GM21515 (cell line): Measurements from ENCODE around the gene LRRC27.

Experiments
- ATAC-seq: cut with Tn5 transposase; IDR thresholded peaks from one replicate; pipeline ENCODE4 v1.9.1; 2021; ENCODE audit not compliant: unreplicated experiment

LRRC27 gene

DNA sequence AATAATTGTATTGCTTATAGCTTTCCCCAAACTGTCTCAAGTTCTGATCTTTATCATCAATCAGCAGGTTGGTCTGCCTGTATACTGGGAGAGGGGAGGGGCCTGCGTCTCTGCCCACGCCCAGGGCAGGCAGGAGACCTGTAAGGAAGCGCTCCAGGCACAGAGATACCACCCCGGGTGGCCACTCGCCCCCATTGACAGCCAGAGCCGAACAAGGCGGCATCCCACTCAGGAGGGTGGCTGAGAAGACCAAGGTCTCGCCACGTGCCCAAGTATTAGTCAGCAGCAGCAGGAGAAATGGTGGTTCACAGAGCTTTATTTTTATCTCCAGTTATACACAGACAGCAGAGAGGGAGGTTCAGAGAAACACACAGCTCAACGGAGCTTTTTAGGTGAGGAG, 31.4 kb upstream of the LRRC27 start:
- no peak for ATAC-seq

DNA sequence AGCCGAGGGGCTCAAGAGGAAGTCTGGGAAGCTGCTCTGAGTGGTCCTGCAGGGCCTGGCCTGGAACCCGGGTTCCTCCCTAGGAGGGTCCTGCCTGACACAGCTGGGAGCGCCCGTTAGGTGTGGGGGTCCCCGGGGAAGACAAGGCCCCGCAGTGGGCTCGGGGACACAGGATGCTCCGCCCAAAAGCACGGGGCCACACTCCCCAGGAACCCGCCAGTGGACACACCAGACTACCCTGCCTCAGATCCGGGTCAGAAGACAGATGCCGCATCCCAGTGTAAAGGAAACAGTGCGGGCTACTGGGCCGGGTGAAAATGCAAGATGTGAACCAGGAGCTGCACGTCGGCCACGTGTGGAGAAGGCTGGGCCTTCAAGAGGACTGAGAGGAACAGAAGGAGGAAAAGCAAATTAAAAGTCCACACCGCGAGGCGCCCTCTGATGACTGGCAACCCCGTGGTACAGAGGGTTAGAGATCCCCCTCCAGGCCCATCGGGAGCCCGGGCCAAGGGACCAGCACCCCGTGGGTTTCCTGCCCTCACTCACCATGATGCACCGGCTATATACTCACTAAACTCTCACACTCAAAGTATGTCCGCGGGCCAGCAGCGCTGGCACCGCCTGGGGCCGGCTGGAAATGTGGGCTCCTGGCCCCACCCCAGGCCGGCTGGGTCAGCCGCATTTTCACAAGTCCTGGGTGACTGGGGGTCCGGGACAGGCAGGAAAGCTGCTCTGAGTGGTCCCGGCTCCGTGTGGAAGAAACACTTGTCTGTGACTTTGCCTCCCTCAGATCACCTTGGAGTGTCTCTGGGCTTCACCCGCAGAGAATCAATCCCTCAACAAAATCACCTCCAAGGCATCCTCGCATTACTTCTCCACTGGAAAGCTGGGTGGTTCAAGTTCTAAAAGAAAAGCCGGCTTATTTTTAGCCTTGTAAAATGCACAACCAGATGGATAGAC, 30.3 kb upstream of the LRRC27 start:
- ATAC-seq: no peak

DNA sequence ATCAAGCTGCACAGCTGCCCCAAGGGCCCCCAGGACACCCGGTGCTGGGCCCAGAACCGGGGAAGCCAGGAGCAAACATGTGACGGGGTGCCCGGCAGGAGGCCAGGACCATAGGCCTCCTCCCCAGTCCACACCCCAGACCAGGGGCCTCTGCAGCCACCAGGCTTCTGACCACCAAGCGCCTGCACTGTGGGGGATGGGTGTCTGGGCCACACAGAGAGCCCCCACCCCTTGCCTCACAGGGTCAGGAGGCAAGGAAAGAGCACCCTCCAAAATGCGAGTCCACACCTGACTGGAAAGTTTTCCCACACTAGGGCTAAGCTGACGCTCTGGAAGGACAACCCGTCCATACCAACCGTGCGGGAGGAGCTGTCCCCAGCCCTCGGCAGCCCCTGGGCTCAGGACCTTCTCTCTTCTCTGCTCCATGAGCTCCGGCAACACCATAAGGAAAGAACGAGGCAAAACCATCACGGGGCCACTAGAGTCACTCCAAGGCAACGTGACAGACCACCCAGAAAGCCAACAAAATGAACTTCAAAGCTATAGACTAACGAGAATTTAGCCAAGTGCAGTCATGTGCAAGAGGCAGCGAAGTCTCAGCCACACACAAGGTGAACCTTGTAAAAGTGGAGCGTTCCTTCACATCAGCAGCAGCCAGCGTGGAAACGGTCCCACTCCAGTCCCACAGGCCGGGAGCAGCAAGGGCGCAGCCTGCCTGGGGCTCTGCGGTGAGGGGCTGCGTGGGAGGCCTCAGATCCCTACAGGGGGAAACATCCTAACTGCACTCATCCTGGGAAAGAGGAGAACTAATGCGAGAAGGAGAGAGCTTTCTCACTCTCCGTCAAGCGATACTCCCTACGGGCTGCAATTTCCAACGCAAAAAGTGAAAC, 29.3 kb upstream of the LRRC27 start:
- ATAC-seq: no peak

DNA sequence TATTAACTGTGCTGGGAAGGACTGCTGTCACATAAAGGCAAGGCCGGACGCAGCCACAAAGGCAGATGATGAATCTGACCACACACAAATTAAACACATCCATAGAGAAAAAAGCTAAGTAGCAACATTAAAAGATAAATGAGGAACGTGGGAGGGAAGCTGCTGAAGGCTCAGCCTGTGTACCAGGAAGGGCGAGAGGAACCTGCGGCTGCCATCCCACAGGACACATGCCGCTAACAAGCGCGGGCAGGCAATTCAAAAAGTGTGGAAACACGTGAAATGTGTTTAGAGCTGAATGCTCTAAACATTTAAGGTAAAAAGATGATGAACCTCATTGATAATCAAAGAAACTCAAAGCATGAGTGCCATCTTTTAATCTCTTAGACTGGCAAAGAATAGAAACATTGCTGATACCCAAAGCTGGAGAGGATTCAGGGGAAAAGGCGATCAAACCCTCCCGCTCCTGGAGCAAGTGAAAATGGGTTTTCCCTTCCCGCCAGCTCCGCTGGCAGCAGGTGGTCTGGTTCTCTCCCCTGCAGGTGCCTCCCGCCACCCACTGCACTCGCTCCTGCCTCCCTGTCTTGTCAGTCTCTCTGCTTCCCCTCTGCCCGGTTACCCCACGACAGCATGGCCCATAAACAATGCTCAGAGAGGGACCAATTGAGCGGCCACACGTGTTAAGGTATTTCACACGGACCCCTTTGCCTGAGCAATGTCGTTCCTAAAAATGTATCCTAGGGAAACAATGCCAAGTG, 28.5 kb upstream of the LRRC27 start:
- no peak for ATAC-seq

DNA sequence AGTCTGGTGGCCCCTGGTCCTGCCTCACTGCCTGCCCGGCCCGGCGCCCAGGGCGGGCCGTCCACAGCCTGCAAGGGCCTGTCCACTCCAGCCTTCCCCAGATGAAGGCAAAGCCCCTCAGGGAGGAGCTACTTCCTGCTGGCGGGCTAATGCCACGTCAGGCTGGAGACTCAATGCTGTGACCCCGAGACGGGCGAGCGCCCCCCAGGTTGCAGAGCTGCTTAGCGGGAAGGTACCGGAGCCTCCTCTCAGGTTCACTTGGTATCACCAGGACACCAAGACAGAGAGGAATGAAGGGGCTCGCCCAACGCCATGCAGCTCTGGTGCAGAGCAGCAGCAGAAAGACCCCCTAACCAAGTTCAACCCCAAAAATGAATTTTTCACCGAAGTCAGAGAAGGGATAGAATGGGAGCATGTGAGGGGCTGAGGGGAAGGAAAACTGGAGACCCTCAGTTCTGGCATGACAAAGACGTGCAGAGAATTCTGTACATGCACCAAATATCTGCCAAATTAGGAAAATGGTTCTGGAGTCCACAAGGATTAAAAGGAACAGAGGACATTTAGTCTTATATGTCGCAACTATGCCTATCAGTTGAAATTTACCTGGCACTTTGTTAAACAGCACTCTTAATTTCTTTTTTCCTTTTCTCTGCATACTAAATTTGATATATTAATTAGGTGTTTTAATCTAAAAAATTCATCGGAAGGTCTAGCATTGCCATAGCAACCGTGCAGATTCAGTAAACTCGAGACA, 27.1 kb upstream of the LRRC27 start:
- ATAC-seq: no peak

DNA sequence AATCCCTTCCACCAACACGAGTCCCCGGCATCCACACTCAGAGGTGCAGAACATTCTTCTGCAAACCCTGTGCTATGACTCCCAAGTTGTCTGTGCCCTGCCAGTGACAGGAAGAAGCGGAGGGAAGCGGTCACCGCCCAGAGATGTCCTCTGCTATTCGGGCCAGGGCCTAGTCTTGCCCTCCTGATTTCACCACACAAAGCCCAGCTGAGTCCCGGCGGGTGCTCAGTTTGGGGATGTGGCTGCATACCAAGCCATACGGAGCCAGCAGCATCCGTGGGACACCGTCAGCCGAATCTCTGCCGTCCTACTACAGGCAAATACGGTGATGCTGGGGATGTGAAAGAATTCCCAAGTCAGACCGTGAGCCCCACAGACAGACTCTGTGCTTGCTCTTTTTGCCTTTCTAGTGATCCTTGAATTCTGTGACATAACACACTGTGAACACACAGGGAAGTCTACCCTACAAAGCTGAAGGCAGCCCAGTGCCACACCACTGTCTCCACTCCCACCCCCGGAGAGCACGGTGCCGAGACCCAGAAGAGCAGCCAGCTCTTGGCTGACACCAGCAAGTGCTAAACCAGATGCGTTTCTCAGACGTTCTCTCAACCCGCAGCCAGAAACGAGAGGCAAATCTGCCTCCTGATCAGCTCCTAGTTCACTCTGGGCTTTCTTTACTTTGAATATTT, 26.2 kb upstream of the LRRC27 start:
- no peak for ATAC-seq

DNA sequence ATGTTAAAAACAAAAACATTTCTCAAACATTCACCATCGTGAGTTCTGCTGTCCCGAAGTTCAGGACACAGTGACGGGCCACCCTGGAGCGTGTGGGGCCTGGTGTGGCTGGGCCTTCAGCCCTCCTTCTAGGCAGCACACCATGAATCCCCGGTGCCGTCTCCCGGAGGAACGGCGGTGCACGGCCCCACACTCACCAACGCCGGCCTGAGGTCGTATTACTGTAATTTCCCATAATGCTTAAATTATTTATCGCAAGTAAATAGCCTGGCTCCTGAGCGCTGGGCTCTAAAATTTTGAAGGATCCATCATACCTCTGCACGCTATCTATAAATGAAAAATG, 25.7 kb upstream of the LRRC27 start:
- ATAC-seq: no peak

DNA sequence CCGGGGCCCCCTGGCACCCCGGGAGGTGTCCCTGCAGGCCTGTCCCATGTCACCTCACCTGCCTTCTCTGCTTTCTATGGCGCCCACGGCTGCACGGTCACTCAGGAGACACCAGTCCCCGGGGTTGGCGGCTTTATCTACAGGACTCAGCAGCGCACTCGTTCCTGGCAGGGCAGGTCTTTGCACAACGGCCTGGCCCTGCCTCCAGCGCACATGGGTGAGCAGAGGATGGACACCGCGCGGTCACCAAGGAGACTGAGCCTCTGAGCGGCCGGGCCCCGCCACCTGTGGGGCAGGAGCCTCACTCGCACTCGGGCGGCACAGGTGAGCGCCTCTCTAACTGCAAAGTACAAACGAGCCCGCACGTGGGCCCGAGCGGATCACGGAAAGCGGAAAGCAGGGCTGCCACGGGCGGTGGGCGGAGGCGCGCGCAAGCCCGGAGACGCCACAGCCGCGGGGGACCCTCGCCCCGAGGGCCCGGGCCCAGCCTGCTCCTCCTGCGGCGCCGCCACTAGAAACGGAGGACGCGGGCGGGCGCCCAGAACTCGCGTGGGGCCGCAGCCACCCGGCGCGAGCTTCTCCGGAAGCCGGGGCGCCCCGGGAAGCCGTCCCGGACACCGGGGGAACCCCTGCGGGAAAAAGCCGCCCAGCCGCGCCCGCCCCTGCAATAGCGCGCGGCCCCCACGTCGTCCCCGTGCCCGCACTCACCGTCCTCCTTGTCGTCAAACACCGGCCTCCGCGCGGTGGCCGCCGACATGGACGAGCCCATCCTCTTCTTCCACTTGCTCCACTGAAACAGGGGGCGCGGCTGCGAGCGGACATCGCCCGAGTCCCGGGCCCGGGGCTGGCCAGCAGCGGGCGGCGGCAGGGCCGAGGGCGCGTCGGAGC, 24.9 kb upstream of the LRRC27 start:
- peak; percentile 12 for ATAC-seq

DNA sequence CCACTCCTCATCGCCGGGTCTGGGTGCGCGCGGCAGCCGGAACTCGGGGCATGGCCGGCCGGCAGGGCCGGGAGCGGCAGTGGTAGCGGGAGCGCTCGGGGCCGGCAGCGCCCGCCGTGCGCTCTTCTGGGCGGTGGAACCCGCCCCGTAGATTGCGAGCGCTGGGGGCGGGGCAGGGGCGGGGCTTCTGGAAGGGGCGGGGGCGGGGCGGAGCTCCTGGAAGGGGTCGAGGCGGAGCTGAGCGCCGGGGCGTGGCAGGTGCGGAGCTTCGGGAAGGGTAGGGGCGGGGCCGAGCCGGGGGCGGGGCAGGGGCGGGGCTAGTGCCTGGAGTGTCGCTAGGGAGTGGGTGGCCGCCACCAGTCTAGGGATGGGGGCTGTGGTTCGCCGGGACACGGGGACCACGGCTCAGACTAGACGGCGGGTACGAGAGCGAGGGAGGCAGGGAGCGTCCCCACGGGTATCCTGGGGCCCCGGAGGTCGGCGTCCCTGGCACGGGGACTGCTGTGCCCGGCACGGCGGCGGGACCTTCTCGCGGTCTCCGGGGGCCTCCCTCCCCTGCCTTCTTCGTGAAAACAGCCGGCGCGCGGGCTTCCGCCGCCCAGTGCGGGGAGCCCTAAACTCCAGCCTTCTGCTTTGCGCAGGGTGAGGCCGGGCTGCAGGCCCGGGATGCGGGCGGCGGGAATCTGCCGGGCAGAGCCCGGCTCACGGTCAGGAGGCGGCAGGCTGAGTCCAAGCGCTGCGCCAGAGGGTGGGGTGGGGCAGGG, 24.0 kb upstream of the LRRC27 start, which contains the start of gene STK32C:
STK32C (minus strand) TSS at position 128 of the 764 bp plus-strand sequence; CDS start at position 11, 117 bp downstream.
- ATAC-seq: peak; percentile 78

DNA sequence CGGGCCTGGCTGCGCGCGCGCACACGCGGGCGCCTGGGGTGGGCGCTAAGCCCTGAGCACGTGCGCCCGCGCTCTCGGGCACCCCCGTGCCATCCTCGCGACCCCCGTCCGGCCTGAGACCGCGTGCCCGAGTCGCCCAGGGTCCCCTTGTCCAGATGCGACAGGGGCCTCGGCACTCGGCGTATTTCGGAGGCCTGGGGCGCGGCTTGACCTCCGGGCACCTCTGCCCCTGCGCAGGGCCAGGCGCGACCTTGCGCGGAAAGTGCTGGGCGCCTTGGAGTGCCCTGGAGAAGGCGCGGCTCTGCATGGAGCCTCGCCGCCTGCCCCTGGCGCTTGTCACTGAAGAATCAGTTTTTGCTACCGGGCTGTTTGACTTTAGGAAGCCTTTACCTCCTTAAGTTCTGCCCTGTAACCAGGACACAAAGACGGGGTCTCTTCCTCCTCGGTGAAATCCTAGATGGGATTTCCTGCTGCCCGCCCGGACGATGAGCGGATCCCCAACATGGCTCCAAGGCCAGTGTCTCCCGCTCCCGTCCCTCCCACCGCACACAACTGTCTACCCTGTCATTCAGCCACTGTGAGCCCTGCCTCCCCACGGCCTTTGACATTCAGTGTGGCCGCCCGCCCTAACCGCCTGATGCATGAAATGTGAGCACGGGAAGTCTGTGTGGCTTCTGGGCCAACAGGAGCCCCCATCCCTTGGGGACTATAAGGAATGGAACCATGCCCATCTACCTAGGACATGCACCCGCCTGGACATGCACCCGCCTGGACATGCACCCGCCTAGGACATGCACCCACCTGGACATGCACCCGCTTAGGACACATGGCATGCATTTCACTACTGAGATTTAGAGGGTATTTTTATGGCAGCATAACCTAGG, 23.2 kb upstream of the LRRC27 start:
- no peak for ATAC-seq

DNA sequence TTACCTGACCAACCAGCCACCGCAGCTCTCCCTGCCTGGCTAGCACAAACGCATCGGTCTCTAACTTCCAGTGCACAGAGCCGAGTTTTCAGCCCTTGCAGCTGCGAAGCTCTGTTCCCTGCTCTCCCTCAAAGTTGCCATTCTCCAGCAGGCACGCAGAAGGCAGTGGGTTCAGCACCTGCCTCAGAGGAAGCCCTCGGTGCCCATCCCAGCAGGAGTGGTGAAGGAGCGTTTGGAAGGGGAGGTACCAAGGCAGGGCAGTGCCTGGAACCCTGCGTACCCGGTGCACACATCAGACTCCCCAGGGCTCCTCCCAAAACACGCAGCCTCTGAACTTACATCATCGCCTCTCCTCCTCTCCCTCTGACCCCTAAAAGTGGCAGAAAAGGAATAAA, 22.5 kb upstream of the LRRC27 start:
- no peak for ATAC-seq

DNA sequence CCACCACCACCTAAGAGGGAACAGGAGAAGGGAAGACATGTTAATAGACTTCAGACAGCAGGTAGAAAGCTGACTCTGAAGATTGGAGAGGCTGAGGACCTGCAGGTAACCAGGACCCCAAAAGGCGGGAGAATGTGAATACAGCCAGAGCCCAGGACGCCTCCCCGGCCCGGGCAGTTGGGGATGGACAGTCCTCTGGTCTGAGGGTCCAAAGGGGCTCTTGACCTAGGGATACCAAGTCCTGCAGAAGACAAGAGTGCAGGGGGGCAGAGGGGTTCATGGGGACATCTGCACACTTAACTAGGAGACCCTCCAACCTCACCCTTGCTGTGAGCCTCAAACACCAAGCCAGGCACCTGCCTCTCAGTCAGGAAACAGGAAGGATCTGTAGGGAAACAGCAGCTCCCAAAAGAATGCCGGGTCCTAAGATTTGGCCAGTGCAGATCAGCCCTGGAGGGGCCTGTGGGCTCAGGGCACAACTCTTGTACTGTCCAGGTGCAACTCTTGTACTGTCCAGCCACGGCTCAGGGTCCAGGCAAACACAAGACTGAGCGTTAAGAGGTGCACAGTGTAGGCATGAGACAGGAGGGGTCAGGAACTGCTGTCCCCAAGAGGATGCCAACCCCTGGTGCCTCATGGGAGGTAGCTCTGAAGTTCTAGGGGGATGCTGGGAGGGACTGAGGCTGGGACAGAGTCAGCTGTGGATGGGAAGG, 22.0 kb upstream of the LRRC27 start:
- no peak for ATAC-seq

DNA sequence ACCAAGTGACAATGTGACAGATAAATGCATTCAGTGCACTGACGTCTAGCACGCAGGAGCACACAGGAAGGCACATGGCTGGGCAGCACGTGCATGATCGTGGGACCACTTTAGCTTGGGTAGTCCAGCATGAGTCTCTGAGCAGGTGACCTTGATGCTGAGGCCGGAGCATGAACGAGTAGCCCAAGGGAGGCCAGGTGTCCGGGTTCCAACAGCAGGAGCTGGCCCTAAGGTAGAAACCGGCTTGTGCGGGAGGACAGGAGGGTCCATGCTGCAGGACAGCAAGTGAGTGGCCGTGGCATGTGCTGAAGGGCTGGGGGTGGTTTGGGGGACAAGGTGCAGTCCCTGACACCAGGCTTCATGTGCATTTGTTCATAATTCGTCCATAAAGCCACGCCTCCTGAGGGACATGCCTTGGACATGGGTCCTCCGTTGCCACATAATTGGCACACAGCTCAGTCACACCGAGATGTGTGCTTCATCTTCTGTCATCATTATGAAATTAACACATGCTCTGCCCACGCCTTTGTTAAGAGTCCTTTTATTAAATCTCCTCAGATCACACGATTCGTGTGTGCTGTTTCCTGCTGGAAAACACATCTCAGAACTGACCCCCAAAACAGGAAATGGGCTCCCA, 21.2 kb upstream of the LRRC27 start:
- no peak for ATAC-seq

DNA sequence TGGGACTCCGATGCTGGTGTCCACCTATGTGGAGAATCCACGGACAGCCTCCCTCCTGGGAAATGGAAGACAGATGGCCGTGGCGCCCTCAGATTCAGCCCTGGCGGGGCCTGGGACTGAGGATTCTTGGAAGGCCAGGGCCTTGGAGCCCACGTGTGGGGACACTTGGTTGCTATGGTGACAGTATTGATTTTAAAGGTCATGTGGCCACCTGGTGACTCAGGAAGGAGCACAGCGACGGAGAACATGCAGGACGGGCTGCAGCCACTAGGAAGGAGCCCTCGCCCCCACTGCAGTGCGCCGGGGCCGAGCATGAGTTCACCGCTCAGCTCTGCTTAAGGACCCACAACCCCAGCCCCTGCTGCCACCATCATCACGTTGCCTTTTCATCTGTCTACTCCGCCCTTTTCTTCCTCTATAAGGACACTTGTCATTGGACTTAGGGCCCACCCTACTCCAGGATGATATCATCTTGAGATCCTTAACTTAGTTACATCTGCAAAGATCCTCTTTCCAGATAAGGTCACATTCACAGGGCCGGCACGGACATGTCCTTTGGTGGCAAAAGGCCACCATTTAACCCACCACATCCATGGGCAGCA, 20.6 kb upstream of the LRRC27 start:
- no peak for ATAC-seq

DNA sequence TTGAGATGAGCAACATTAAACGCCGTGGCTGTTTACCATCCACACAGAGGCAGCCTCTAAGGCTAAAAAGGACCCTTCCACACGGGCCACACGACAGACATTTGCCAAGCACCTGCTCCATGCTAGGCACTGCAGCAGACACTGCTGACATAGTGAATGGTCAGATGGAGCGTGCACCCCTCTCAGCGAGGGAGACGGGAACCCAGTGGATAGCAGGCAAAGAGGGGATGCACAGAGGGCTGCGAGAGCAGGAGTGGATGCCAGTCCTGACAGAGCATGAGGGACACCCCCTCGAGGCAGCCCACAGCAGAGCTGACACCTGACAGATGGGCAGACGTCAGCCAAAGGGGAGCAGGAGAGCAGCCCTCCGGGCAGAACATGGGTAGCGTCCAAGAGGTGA, 18.7 kb upstream of the LRRC27 start:
- no peak for ATAC-seq

DNA sequence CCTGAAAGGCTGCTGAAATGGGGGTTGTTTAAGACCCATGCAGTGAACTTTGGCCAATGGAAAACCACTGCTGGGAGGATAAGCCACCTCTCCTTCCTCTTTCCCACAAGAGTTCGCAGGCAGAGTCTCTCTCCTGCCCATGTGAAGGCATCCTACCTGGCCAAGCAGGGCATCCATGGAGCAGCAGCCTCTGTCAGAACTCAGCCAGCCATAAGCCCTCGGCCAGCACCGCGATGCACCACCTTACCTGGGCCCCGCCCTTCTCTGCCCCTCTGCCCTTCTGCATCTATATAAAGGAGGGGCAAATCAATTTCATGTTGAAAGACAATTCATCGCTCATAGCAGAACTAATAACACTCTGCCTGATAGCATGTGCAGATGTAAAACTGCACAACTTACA, 18.1 kb upstream of the LRRC27 start:
- ATAC-seq: no peak
